Peyer's patch (tissue), 4 donors: ENCODE results near the gene RDH13.

Source experiments
- CTCF ChIP-seq, 6 experiments: fragments of 450-650 bp in 4 of 6; fragments of 200-600 bp in 2 of 6; sonication (generic) in 1 of 6; IDR thresholded peaks; one replicate each; pipeline ENCODE4 v1.5.1; 2017 to 2019; ENCODE audit warnings: antibody characterized with exemption in 6 of 6, mild to moderate bottlenecking in 3 of 6, moderate library complexity in 1 of 6
- POLR2A ChIP-seq, 2 donors: fragments of 450-650 bp; IDR thresholded peaks; one replicate each; pipeline ENCODE4 v1.5.1; 2017; ENCODE audit warnings: antibody characterized with exemption in 2 of 2, mild to moderate bottlenecking in 2 of 2, moderate library complexity in 2 of 2

- TF ChIP-seq CTCF (IDR thresholded peaks at IDR 0.05) (no peak), POLR2A (IDR thresholded peaks at IDR 0.05) (no peak)
Measured at GRCh38 chr19:55084416-55084815, 21.5 kb upstream of the RDH13 start.
